ENCODE measurements around the gene DOC2B.
"Not testable (repeated sequence)": the region's sequence is repeated elsewhere in the genome, so short reads cannot be mapped to it uniquely, and the experiment has no call there.

The DOC2B gene

GRCh38 chr17:213286-214105 lies 32.0 kb upstream of the DOC2B start:
- DNase-seq = no peak

GRCh38 chr17:210402-210801 lies 29.0 kb upstream of the DOC2B start:
- no peak for DNase-seq

GRCh38 chr17:208429-208828 lies 27.0 kb upstream of the DOC2B start:
- DNase-seq = no peak

- no peak for DNase-seq
These were observed 26.3 kb upstream of the DOC2B start for GRCh38 chr17:207775-208174.

DNA sequence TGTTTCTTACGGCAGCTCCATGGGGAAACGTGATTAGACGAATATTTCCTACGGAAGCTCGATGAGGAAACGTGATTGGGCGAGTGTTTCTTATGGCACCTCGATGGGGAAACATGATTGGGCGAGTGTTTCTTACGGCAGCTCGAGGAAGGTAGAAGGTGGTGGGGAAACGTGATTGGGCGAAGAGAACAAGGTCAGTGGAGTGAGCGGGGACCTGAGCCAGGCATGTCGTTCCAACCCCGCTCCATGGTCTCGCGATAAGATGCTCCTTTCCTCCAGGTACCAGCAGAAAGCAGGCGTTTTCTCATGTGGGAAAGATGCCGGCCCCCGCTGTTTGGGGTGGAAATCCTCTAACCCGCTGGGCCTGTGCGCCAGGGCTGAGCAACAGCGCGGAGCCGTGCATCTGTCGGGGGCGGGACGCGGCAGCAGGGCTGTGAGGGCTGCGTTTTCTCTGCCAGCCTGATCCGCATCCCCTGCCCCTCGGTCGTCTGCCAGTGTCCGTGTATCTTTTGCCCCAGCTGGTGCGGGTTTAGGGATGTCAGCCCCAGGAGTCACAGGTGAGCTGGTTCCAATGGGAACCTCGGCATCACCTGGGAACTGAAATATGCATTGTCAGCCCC lies 25.6 kb upstream of the DOC2B start:
- DNase-seq = peak in 2 of 56 donors; percentile 19 to 33

DNA sequence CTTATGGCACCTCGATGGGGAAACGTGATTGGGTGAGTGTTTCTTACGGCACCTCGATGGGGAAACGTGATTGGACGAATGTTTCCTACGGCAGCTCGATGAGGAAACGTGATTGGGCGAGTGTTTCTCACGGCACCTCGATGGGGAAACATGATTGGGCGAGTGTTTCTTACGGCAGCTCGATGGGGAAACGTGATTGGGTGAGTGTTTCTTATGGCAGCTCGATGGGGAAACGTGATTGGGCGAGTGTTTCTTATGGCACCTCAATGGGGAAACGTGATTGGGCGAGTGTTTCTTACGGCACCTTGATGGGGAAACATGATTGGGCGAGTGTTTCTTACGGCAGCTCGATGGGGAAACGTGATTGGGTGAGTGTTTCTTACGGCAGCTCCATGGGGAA lies 25.0 kb upstream of the DOC2B start:
- DNase-seq = not testable (repeated sequence)

DNA sequence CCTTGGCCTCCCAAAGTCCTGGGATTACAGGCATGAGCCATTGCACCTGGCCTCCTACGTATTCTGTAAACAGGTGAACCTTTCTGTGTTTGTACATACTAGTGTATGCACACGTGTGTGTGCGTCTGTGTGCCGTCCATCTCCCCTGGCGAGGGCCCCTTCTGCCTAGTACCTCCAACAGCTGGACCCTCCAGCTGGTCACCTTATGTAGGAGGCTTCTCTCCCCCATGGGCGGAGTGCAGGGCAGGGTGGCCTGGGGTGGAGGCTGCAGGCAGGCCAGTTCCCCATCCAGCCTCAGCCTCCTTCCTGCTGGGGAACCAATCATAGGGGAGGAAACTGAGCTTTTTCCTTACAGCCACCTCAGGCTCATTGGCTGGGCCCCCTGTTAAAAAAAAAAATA lies 24.4 kb upstream of the DOC2B start:
- DNase-seq = no peak

- DNase-seq = no peak
These were observed 23.8 kb upstream of the DOC2B start for GRCh38 chr17:205148-205669.

DNA sequence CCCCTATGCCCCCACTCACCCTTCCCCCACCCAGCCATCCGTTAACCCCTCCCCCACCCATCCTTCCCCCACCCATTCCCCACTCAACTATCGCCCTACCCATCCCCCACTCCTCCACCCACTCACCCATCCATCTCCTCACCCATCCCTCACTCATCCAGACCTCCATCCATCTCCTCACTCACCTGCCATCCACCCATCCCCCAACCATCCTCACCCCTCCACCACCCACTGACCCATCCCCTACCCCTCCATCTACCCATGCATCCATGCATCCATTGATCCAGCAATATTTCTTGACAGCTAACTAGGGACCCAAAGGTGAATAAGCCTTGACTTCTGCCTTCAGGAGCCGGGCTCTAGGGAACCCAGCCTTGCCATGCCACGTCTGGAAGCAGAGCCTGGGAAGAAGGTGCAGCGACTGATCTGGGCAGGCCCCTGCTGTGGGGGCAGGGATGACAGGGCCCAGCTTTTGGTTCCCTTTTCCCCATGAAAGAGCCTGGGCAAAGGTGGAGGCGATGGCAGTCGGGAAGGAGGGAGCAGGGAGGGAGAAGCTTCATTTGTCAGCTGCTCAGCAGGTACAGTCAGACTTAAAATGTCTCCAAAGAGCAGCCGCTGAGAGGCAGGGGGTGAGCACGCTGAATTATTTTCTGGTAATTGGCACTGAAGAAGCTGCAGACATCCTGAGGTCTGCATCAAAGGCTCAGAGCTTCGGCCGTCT lies 23.1 kb upstream of the DOC2B start:
- no peak for DNase-seq

DNA sequence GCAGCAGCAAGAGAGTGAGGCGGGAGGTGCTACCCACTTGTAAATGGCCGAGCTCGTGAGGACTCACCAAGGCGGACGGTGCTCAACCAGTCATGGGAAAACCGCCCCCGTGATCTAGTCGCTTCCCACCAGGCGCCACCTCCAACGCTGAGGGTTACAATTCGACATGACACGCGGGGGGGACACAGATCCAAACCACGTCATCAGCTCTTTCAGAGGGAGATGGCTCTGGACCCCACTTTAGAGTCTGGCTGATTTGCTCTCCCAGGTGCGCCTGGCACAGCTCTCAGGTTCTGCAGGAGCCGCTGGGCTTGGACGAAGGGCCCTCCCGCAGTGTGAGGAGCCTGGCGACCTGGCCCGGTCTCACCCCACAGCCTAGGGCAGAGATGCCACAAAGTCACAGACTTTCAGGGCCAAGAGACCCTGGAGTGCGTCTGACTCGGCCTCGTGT lies 21.1 kb upstream of the DOC2B start:
- DNase-seq = no peak

- DNase-seq = not testable (repeated sequence)
These were observed 20.3 kb upstream of the DOC2B start for GRCh38 chr17:201736-202135.

DNA sequence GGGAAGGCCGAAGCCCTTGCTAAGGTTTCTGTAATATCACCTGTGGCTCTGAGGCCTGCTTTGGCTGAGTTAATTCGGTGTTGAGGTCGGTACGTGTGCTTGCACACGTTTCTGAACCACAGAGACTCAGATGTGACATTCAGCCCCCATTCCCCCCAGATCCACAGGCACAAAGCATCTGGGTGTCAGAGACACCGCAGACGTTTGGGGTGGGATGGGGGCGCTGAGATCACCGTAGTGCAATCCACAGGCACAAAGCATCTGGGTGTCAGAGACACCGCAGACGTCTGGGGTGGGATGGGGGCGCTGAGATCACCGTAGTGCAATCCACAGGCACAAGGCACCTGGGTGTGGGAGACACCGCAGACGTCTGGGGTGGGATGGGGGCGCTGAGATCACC lies 19.8 kb upstream of the DOC2B start:
- not testable (repeated sequence) for DNase-seq

- no peak for DNase-seq
These were observed 19.1 kb upstream of the DOC2B start for GRCh38 chr17:200586-200985.

- DNase-seq = no peak
These were observed 18.5 kb upstream of the DOC2B start for GRCh38 chr17:199806-200545.

- DNase-seq = peak in 3 of 56 donors; percentile 11 to 51 (median 24)
These were observed 17.7 kb upstream of the DOC2B start for GRCh38 chr17:199191-199604.

DNA sequence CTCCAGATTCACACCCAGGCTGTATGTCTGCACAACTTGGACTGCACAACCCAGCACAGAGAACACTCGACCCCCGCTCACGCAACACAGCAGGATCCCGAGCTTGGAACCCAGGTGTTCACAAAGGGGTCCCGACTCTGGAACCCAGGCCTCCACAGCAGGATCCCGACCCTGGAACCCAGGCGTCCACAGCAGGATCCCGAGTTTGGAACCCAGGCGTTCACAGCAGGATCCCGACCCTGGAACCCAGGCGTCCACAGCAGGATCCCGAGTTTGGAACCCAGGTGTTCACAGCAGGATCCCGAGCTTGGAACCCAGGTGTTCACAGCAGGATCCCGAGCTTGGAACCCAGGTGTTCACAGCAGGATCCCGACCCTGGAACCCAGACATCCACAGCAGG lies 16.8 kb upstream of the DOC2B start:
- DNase-seq = not testable (repeated sequence)

DNA sequence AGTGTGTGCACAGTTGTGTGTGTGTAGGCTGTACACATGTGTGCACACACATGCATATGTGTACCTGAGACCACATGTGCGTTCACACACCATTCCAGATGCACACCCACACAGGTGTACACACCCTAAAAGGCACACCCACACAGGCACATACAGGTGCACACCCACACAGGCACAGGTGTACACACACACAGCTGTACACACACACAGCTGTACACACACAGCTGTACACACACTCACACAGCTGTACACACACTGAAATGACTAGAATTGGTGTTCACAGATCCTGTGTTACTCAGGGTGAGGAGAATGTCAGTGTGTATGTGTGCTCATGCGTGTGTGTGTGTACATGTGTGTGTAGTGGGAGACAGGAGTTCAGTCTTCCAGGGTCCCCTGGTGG lies 15.9 kb upstream of the DOC2B start:
- no peak for DNase-seq

DNA sequence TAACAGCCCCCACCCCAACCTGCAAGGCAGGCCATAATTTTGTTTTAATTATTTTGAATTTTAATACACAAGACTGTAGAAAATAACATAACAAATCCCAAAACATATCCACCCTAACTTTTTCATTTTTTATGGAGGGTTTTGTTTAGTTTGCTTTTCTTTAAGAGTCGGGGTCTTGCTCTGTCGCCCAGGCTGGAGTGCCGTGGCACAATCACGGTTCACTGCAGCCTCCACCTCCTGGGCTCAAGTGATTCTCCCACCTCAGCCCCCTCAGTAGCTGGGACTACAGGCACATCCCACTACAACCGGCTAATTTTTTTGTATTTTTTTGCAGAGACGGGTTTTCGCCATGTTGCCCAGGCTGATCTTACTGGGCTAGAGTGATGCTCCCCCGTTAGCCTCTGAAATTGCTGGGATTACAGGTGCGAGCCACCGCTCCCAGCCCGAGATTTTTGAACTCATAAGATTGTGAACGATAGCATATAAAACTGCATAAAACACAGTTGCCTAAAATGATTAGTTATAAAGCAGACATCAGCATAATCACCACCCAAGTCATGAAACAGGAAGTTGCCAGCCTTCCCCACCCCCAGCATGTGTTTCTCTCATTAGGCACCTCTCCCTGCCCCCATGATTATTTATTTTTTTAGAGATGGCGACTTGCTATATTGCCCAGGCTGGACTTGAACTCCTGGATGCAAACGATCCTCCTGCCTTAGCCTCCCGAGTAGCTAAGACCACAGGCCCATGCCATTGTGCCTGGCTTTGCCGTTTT lies 13.6 kb upstream of the DOC2B start:
- DNase-seq = no peak

GRCh38 chr17:193841-194806 lies 12.7 kb upstream of the DOC2B start:
- peak in 12 of 56 donors; percentile 14 to 54 (median 30) for DNase-seq
